Smooth muscle cell (in vitro differentiated cells): ENCODE results near the gene FUT3. TPM values are rescaled to one million over a fixed set of nuclear protein-coding genes. Genes with fewer than 3 reads are reported as not detected.

ENCODE experiments used
- DNase-seq: peaks from one replicate; lab custom pipeline; 2025; ENCODE audit not compliant: unreplicated experiment; lab: John Stamatoyannopoulos, UW
- H2AFZ ChIP-seq: fragments of 200-600 bp; sonication (generic); 2 replicates; pipeline ENCODE4 v1.6.0; 2016; ENCODE audit warnings: antibody characterized with exemption, low read depth, mild to moderate bottlenecking
- H3F3A ChIP-seq: fragments of 200-600 bp; sonication (generic); 2 replicates; pipeline ENCODE4 v1.6.0; 2017; ENCODE audit warnings: antibody characterized with exemption, low read depth
- H3K27ac ChIP-seq: fragments of 200-600 bp; sonication (generic); 2 replicates; pipeline ENCODE4 v1.5.1; 2016; ENCODE audit warnings: low read depth, mild to moderate bottlenecking
- H3K27me3 ChIP-seq: fragments of 200-600 bp; sonication (generic); 2 replicates; pipeline ENCODE4 v1.6.1; 2016; ENCODE audit warnings: low read depth, mild to moderate bottlenecking
- H3K36me3 ChIP-seq: fragments of 200-600 bp; sonication (generic); 2 replicates; pipeline ENCODE4 v1.5.1; 2016; ENCODE audit warnings: low read depth
- H3K4me1 ChIP-seq: fragments of 200-600 bp; sonication (generic); 2 replicates; pipeline ENCODE4 v1.5.1; 2016; ENCODE audit warnings: low read depth
- H3K4me2 ChIP-seq: fragments of 200-600 bp; sonication (generic); 2 replicates; pipeline ENCODE4 v1.6.0; 2016; ENCODE audit warnings: mild to moderate bottlenecking
- H3K4me3 ChIP-seq: fragments of 200-600 bp; sonication (generic); 2 replicates; pipeline ENCODE4 v1.5.1; 2016; ENCODE audit warnings: mild to moderate bottlenecking
- H3K79me2 ChIP-seq: fragments of 200-600 bp; sonication (generic); 2 replicates; pipeline ENCODE4 v1.6.0; 2016; ENCODE audit warnings: low read depth, mild to moderate bottlenecking
- H3K9ac ChIP-seq: fragments of 200-600 bp; sonication (generic); 2 replicates; pipeline ENCODE4 v1.6.0; 2016; ENCODE audit warnings: low read depth
- H3K9me3 ChIP-seq: fragments of 200-600 bp; sonication (generic); replicated peaks from 2 replicates; pipeline ENCODE4 v1.5.1; 2016; ENCODE audit warnings: low read depth
- H4K20me1 ChIP-seq: fragments of 200-600 bp; sonication (generic); 2 replicates; pipeline ENCODE4 v1.6.0; 2016; ENCODE audit warnings: low read depth
- WGBS: methylation state at CpG from one replicate; pipeline ENCODE4 v1.1.7; 2016; ENCODE audit warnings: low lambda C conversion rate; 5-methylcytosine and 5-hydroxymethylcytosine counted together
- polyA plus RNA-seq: library from polyadenylated mRNA; unstranded; fragments of >200 nt; fragmentation: Nextera tagmentation; extraction: Ambion mirVana; gene quantifications from 2 replicates; pipeline ENCODE4 v1.2.1, GENCODE V29; 2016
- total RNA-seq: library from RNA; depleted of rRNA; stranded (reverse); fragments of >200 nt; gene quantifications from 2 replicates; pipeline ENCODE4 v1.2.3, GENCODE V29; 2014
- TF ChIP-seq, protein P1 (sequence below): fragments of 200-600 bp; sonication (generic); IDR thresholded peaks from 2 replicates; pipeline ENCODE4 v1.5.1; 2017; ENCODE audit warnings: borderline replicate concordance, mild to moderate bottlenecking, antibody characterized with exemption; ENCODE audit not compliant: insufficient read depth, poor library complexity, severe bottlenecking

Gene FUT3
- total and polyA plus RNA-seq, 2 experiments from 2014 or later: 0.24 to 0.58 TPM

DNA sequence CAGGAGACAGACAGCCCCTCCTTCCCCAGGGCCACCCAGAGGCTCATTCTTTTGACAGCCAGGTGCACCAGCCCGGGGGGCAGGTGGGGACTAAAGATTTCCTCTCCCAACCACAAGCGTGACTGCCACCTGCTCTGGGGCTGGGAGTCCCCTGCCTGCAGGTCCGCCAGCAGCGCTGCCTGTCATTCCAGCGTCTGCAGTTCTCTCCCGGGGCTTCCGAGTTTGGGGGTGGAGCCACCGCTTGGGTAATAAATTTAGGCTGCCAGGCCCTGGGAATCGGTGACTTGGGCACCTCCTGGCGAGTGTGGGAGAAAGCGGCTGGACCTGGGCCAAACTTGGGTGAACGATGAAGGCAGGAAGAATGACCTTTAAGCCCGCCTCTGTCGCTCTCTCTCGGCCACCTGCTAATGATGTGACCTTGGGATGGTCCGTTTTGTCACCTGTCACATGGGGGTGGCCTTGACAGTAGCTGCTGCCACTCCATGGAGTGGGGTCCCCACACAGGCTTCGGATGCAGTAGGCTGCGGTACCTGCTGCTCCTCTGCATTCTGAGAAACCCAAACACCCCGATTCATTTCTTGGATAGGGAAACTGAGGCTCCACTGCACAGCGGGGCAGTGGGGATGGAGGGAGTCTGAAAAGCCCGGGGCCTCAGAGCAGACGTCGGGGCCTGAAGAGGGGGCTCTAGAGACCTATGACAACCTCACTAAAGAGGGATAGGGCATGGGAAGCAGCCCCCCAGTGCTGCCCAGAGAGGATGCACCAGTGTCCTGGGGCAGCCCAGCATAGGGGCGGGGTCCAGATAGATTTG lies 24.5 kb downstream of the FUT3 start:
- Histone ChIP-seq H3K9ac (no peak overlapping the region), H3K79me2 (no peaks in the 10 kb centered on the region), H3K27me3 (no peaks in the 10 kb centered on the region), H3F3A (no peaks in the 10 kb centered on the region), H3K4me2 (peak overlapping the region; percentile 73), H3K4me1 (no peaks in the 10 kb centered on the region), H3K27ac (no peak overlapping the region), H3K4me3 (no peak overlapping the region), H4K20me1 (no peaks in the 10 kb centered on the region), H2AFZ (no peak overlapping the region), H3K36me3 (no peaks in the 10 kb centered on the region), H3K9me3 (no peaks in the 10 kb centered on the region)
- peak; percentile 26 for DNase-seq
- 43% methylated on average over 24 of the region's 24 CpGs for WGBS
- TF ChIP-seq, protein P1, sequence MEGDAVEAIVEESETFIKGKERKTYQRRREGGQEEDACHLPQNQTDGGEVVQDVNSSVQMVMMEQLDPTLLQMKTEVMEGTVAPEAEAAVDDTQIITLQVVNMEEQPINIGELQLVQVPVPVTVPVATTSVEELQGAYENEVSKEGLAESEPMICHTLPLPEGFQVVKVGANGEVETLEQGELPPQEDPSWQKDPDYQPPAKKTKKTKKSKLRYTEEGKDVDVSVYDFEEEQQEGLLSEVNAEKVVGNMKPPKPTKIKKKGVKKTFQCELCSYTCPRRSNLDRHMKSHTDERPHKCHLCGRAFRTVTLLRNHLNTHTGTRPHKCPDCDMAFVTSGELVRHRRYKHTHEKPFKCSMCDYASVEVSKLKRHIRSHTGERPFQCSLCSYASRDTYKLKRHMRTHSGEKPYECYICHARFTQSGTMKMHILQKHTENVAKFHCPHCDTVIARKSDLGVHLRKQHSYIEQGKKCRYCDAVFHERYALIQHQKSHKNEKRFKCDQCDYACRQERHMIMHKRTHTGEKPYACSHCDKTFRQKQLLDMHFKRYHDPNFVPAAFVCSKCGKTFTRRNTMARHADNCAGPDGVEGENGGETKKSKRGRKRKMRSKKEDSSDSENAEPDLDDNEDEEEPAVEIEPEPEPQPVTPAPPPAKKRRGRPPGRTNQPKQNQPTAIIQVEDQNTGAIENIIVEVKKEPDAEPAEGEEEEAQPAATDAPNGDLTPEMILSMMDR: no peak

DNA sequence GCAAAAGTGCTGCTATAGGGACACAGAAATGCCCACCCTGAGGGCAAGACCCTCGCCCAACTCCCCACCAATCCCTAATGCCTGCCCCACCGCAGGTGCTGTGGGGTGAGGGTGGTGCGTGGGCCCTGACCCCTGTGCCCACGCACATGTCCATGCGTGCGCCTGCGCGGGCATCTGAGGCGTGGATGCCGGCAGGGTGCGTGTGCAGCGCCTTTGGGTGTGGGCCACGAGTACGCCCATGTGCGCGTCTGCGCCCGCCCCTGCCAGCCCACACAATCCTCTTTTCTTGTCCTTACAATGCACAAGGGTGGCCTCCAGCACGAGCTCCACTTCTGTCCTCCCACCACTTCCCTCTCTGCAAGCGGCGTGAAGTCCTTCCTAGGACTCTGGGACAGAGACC lies 26.1 kb downstream of the FUT3 start:
- DNase-seq: no peak
- TF ChIP-seq, protein P1: no peak
- Histone ChIP-seq H3K9me3 (no peaks in the 10 kb centered on the region), H3K4me1 (no peaks in the 10 kb centered on the region), H3F3A (no peaks in the 10 kb centered on the region), H3K36me3 (no peaks in the 10 kb centered on the region), H2AFZ (no peak overlapping the region), H3K4me2 (no peak overlapping the region), H3K27ac (no peak overlapping the region), H4K20me1 (no peaks in the 10 kb centered on the region), H3K9ac (no peak overlapping the region), H3K4me3 (no peak overlapping the region), H3K27me3 (no peaks in the 10 kb centered on the region), H3K79me2 (no peaks in the 10 kb centered on the region)
- WGBS: 94% methylated on average over 21 of the region's 21 CpGs

DNA sequence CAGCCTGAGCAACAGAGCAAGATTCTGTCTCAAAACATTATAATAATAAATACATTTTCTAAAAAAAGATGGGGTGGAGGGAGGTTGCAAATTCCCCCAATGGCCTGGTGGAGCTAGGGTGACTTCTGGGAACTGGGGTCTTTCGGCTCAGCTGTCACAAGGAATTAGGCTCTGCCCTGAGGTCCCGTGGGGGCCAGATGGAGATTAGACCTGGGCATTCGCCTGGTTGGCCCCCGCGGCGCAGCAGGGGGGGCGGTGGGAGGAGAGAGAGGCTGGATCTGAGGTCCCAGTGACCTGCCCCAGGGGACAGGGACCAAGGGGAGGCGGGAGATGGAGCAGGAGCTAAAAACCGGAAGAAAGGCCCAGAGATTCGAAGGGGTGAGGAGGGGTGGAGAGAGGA lies 26.5 kb downstream of the FUT3 start:
- no peaks in the 10 kb centered on the region for H3K36me3 ChIP-seq
- TF ChIP-seq, protein P1: no peak
- H3K4me3 ChIP-seq: no peak overlapping the region
- no peak overlapping the region for H3K9ac ChIP-seq
- H3K27ac ChIP-seq: no peak overlapping the region
- H3K4me2 ChIP-seq: no peak overlapping the region
- H3K27me3 ChIP-seq: no peaks in the 10 kb centered on the region
- no peak for DNase-seq
- H2AFZ ChIP-seq: no peak overlapping the region
- H4K20me1 ChIP-seq: no peaks in the 10 kb centered on the region
- no peaks in the 10 kb centered on the region for H3K9me3 ChIP-seq
- no peaks in the 10 kb centered on the region for H3F3A ChIP-seq
- 95% methylated on average over 8 of the region's 10 CpGs for WGBS
- no peaks in the 10 kb centered on the region for H3K4me1 ChIP-seq
- H3K79me2 ChIP-seq: no peaks in the 10 kb centered on the region
